HG02938 (cell line): ENCODE data around the gene IPPK.

Experiments used
- ATAC-seq: cut with Tn5 transposase; IDR thresholded peaks from one replicate; pipeline ENCODE4 v1.9.1; 2021; ENCODE audit warnings: mild to moderate bottlenecking, moderate library complexity; ENCODE audit not compliant: unreplicated experiment

Gene IPPK

GRCh38 chr9:92696619-92697018 is 26.7 kb upstream of the IPPK start:
- ATAC-seq = no peak

DNA sequence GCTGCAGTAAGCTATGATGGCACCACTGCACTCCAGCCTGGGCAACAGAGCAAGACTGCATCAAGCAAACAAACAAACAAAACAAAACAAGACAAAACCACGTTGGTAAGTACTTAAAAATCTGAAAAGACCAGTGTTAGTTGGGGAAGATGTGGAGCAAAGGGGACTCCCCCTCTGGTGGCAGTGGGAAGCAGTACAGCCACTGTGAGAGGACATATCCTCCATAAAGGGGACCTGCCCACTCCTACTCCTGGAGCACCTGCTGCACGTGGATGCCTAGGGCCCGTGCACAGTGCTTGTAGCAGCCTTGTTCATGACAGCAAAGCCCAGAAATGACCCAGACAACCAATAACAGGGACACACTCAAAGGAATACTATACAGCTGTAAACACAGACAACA is 17.0 kb upstream of the IPPK start:
- no peak for ATAC-seq

DNA sequence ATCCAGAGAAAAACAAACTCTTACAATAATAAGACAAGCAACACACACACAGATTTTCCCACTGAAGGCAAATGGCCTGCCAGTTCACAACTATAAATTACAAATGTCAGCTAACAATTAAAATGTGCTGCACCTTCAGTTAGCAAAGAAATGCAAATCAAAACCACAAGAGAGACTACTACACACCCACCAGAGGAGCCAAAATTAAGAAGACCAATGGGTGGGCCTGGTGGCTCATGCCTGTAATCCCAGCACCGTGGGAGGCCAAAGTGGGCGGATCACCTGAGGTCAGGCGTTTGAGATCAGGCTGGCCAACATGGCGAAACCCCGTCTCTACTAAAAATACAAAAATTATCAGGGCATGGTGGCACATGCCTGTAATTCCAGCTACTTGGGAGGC is 15.1 kb upstream of the IPPK start:
- ATAC-seq = no peak

DNA sequence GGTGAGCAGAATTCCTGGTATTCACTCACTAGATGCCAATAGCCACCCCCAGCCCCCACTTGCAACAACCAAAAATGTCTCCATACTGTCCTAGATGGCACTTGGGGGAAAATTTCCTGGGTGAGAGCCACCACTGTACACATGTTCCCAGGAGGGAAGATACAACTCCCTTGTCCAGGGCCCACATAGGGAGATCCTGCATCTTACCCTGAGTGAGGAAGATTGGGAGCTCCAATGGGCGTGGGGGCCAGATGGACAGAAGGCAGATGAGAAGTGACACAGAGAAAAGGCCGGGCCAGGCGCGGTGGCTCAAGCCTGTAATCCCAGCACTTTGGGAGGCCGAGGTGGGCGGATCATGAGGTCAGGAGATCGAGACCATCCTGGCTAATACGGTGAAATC is 12.3 kb upstream of the IPPK start:
- ATAC-seq = no peak

- no peak for ATAC-seq
Measured at GRCh38 chr9:92680166-92681119, 10.5 kb upstream of the IPPK start.

GRCh38 chr9:92679413-92680165 is 9.7 kb upstream of the IPPK start:
- no peak for ATAC-seq

DNA sequence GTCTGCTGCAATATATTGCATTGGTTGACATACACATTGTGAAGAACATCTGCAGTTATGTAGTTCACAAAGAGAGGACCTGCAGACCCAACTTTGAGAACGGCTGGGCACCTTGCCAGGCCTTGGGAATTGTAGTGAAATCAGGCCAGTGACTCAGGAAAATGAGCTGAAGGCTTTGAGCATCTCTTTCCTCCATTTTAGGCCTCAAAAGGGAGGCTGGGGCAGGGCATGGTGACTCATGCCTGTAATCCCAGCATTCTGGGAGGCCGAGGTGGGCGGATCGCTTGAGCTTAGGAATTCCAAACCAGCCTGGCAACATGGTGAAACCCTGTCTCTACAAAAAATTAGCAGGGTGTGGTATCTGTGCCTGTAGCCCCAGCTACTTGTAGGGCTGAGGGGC is 1.4 kb upstream of the IPPK start:
- no peak for ATAC-seq

DNA sequence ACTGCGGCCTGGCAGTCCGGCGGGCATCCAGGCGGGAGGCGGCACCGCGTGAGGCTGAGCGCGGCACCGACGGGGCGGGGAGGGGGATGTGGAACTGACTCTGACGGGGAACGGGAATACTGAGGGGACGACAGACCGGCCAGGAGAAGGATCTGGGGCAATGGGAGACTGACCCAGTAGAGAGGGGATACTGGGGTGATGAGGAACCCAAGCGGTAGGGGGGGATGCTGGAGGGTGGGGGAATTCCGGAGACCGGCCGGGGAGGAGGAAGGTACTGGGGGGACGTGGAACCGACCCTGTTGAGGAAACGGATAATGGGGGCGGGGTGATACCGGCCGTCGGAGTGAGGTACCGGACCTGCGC is 423 bp downstream of the IPPK start:
- ATAC-seq = no peak

- ATAC-seq = no peak
Measured at GRCh38 chr9:92668746-92669526, 995 bp downstream of the IPPK start.

GRCh38 chr9:92666912-92667532 is 2.9 kb downstream of the IPPK start:
- ATAC-seq = no peak

GRCh38 chr9:92666236-92666635 is 3.7 kb downstream of the IPPK start:
- ATAC-seq = no peak

DNA sequence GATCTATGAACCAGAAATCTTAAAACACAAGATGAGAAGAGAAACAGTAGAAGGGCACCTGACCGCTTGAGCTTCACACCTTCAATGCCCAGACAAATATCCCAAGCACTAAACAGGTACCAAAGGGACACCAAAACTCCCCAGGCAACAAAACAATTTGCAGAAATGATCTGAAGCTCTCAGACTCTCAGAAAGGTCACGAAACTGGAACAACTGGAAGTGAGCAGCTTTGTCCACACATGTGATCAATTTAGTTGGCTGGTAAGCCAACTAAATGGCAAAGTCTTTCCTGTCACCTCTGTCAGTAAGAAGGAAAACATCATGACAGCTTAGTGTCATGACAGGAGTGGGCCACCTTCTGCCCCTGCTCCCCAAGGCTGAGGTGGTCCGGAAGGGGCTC is 4.1 kb downstream of the IPPK start:
- no peak for ATAC-seq

DNA sequence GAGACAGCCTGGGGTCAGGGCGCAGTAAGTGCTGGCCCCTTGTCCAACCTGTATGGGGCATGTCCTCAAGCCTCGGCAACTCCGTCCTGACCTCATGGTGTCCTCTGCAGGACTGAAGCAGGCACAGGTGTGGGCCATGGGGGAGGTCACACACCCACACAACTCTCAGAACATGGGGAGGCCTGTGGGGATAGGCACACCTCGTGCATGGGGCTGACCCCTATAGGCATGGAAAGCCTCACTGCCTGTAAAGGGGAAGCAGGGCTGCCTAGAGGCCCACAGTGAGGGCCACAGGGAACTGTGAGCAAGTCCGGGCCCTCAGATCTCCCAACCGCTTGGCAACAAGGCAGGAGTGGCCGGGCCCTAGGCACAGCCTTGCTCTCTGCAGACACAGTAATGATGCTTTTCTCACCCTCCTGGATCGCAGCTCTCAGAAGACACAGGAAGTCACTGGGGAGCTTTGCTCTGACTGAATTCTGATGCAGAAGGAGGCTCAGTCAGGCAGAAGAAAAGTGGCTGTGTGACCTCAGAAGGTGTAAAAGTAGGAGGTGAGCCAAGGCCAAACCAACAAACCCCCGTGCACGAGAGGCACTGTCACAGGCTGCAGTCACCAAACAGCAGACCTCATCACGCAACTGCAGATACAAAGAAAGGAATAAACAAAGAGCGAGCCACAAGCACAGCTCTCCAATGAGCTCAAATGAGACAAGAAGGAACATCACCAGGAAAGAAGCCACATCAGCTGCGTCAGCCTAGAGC is 5.4 kb downstream of the IPPK start:
- no peak for ATAC-seq

GRCh38 chr9:92663951-92664350 is 6.0 kb downstream of the IPPK start:
- ATAC-seq = no peak

GRCh38 chr9:92663126-92663525 is 6.8 kb downstream of the IPPK start:
- ATAC-seq = no peak

DNA sequence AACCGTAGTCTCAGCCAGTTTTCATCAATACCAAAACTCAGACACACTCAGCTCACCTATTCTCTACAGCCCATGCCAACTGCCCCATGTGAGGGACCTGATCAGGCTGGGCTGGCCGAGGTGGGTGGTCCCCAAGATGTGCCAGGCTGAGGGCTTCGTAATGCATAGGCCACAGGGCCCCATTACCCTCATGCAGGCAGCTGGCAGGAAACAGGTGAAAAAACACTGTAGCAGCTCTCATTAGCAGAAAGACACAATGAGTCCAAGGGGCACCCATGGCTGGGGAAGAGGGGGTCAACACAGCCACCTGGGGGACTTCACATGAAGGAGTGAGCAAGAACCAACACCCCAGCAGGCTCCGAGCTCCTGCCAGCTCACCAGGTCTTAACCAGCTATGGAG is 8.2 kb downstream of the IPPK start:
- ATAC-seq = no peak

DNA sequence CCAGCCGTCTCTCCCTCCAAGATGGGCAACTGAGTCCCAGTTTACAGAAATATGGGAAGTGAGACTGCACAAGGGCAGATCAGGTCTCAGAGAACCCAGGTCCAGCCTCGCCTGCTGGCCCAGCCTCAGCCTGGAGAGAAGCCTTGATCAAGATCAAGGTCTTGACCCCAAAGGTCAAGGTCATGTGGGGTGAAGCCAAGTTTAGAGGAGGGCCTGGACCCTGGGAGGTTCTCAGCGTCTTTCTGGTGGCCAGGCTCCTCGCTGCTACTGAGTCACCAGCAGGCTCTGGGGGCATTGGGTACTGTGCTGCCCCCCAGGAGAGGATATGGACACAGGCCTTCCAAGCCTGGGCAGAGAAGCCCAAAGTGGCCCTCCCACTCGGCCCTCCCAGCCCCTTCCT is 8.8 kb downstream of the IPPK start:
- no peak for ATAC-seq

DNA sequence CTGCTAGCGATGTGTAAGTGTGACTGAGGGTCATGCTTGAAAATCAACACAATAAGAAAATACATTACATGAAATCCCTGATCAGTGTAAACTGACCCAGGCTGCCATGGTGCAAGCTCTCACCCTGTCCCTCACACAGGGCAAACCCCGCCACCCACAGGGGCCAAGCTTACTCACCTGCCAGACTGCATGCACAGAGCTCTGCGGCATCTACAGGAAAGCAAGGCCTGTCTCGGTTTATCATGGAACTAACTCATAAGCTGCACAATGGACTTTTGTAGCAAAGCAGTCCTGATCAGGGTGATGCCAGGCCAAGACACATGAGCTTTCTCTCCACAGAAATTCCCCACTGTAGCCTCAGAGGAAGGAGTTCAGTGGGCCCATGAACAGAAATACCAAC is 9.7 kb downstream of the IPPK start:
- ATAC-seq = no peak

- ATAC-seq = no peak
Measured at GRCh38 chr9:92659601-92660000, 10.3 kb downstream of the IPPK start.

DNA sequence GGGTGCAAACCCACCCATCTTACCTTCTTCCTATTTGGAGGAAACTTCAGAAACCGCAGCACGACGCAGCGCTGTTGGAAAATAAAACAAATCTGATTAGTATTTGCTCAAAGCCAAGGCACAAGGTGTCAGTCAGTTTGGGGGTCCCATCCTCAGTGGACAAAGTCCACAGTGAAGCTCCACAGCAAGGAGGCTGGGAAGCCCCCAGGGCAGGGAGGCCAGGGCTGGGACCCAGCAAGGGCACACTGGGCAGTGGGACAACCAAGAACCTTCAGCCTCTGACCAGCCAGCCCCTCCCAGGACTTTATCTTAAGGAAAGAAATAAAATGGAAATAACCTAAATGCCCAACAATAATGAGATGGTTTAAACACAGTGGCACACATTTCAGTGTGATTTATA is 11.3 kb downstream of the IPPK start:
- ATAC-seq = no peak
